H1 (cell line): ENCODE data around the gene DNAH8. TPM values are rescaled to one million over a fixed set of nuclear protein-coding genes. Genes with fewer than 3 reads are reported as not detected.

Source experiments
- CHD2 ChIP-seq: IDR thresholded peaks from 2 replicates; pipeline ENCODE4 v1.6.1; 2012; ENCODE audit warnings: low read length, improper control_type of control experiment
- E2F6 ChIP-seq: IDR thresholded peaks from 2 replicates; pipeline ENCODE4 v1.6.1; 2012; ENCODE audit warnings: inconsistent platforms
- MAX ChIP-seq: IDR thresholded peaks from 2 replicates; pipeline ENCODE4 v1.6.1; 2012; ENCODE audit warnings: inconsistent platforms
- SAP30 ChIP-seq: fragments of 300-600 bp; sonication (generic); IDR thresholded peaks from 2 replicates; pipeline ENCODE4 v1.7.1; 2012; ENCODE audit warnings: low read length, moderate library complexity, mild to moderate bottlenecking, inconsistent platforms; ENCODE audit not compliant: insufficient read depth, insufficient replicate concordance
- SUZ12 ChIP-seq: fragments of 200-600 bp; sonication (generic); IDR thresholded peaks from 2 replicates; pipeline ENCODE4 v1.6.1; 2012; ENCODE audit warnings: mild to moderate bottlenecking, inconsistent platforms, low read length, moderate library complexity, mixed read lengths
- polyA plus RNA-seq, 7 experiments: library from polyadenylated mRNA; depleted of rRNA in 3 of 7; stranded (reverse) in 5 of 7; unstranded in 2 of 7; fragments of >200 nt in 5 of 7; fragments of 200-250 nt in 2 of 7; gene quantifications; 1 replicate in 5 of 7; 2 replicates in 1 of 7; 4 replicates in 1 of 7; pipeline versions ENCODE4 v1.2.1 to v1.2.3, GENCODE V29; 2011 to 2013; ENCODE audit warnings: missing spikeins in 2 of 7, mixed read lengths in 2 of 7
- total RNA-seq: library from RNA; stranded (reverse); fragmentation: NEBNext Ultra II Directional; extraction: Animal tissue kit (Norgen Biotek cat#: 25700); gene quantifications from 2 replicates; pipeline ENCODE4 v1.2.1, GENCODE V29; 2021

DNAH8 gene
- total and polyA plus RNA-seq, 2 of the 8 experiments (the other 6 are each of a cell fraction or from before 2014, with no cell fraction given): under 0.01 TPM; not detected in 1

- no peak for TF ChIP-seq CHD2
- TF ChIP-seq MAX: no peak
- TF ChIP-seq SAP30: no peak
- no peak for TF ChIP-seq SUZ12
- TF ChIP-seq E2F6: no peak
Measured at GRCh38 chr6:38775870-38776269, 60.8 kb downstream of the DNAH8 start (continued).
